GM18867 (cell line): ENCODE results near the gene EPN2.

Experiments
- ATAC-seq: cut with Tn5 transposase; IDR thresholded peaks from one replicate; pipeline ENCODE4 v1.9.1; 2021; ENCODE audit warnings: mild to moderate bottlenecking, moderate library complexity; ENCODE audit not compliant: unreplicated experiment

Gene EPN2

DNA sequence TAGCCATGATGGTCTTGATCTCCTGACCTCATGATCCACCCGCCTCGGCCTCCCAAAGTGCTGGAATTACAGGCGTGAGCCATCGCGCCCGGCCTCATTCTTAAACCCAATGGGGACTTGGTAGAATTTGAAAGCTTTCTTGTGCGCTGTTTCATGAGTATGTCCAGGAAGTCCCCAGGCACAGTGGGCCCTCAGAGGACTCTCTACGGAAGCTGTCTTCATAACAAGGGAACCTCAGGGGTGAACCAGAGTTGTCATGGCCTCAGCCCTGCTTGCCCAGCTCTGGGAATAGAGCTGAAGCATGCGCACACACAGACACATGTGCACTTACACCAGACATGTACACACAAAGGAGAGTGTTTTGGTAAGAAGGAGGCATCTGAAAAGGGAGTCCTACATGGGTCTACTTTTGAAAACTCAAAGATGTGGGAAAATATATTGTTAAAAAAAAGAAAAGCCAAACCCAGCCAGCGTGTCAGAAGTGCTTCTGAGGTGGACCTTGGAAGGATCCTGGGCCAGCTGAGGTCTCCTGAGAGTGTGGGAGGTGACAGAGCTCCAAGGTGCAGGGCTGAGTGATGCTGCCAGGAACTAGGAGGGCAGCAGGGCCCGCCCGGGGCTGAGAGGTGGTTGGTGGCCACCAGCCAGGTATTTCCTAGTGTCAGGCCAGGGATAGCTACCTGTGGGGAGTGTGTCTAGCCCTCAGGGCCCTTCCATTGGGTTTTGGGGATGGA lies 54.6 kb downstream of the EPN2 start:
- ATAC-seq: no peak

DNA sequence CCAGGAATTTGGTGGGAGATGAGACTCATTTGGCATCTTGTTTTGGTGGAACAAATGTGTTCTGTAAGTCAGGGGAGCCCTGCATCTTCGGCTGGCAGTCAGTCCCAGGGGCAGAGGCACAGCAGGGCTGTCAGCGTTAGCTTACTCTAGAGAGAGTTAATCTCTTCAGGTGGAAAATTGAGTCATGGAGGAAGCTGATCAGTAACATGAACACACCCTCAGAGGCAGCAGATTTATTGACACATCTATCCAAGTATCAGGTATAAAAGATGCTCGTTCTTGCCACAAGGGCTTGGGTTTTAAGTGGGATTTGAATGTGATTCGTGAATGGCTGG lies 55.2 kb downstream of the EPN2 start:
- no peak for ATAC-seq

- no peak for ATAC-seq
These were observed 57.3 kb downstream of the EPN2 start for GRCh38 chr17:19294443-19294842.

GRCh38 chr17:19295473-19296135 lies 58.4 kb downstream of the EPN2 start:
- ATAC-seq: no peak

- ATAC-seq: no peak
These were observed 59.9 kb downstream of the EPN2 start for GRCh38 chr17:19296786-19297778.

DNA sequence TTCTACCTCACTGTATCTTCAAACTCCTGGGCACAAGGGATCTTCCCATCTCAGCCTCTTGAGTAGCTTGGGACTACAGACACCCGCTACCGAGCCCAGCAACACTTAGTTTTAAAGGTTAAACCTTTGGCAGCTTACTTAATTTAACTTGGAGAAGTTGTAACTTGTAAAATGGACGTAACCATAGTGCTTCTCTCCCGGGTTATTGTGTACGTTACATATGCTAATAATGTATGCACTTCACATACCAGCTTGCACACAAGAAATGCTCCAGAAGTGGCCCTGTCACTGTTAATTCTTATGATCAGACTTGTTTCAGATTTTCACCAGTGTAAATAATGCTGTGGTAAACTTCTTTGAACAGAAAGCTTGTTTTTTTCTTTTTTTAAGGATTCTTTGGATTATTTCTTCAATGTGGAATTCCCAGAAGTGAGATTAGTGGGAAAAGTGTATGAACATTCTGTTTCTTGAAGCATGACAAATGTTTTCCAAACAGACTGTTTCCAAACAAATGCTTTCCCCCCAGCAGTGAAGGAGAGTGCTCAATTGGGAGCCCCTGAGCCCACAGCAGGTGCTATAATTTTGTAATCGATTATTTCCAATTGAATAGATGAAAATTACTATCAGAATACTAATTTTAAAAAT lies 61.5 kb downstream of the EPN2 start:
- no peak for ATAC-seq

DNA sequence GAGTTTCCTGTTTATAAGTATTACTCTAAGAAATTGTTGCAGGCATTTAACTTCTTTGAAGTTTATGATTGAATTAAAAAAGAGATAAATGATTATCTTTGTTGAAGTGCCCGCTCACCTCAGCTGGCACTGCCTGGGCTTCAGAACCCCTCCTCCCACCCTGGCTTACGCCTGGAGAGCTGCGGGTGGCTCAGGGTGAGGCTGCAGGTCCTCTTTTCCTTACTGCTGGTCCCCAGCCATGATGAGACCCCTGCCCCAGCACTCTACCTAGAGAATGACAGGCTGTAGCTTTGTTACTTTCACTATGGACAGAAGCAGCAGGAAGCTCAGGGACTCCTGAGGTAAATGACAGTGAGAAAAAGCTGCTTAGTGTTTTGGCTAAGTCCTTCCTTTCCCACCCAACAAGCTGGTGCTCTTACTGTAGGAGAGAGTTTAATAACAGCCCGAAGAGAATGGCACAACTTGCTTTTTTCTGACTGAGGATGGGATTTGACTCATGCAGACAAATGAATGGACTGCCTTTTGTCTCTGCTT lies 62.1 kb downstream of the EPN2 start:
- no peak for ATAC-seq

DNA sequence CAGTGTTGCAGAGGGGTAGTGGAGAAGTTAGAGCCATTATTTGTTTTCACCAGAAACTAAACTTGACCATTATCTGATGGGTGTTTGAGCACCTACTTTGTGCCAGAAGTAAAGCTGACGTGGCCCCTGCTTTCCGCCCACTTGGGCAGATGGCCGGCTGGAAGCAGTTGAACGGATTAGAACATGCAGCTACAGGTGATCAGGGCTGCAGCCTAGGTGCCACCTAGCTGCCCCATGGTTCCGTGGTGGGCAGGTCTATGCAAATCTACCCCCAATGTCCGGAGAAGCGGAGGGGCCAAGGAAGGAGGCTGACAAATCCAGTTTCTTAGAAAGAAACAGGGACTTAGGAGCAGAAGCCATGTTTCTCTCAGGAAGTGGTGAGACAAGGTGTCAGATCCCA lies 62.7 kb downstream of the EPN2 start:
- no peak for ATAC-seq

DNA sequence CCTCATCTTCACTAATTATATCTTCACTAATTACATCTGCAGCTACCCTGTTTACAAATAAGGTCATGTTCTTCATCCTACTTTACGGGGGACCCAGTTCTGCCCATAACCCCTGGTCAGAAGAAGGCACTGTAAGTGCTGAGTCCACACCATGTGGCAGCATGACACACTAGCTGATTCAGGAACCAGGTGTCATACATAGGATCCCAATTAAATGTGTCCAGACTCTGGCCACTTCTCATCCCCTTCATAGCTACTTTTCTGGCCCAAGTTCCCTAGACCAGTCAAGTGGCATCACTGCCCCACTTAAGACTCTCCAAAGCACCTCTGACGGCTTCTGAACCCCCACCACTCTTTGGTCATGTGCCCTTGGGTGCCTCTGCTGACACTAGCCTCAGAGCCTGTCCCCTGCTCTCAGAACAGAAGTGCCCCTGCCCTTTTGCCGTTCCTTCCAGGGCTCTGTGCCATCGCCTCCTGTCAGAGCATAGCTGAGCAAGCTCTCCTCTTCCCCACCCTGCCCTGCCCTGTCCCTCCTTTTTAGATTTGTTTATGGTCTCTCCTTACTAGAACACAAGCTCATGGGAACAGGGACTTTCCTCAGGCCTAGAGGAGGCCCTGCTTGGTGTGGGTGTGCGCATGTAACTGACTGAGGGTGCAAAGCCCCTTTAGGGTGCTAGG lies 64.2 kb downstream of the EPN2 start:
- no peak for ATAC-seq

- no peak for ATAC-seq
These were observed 64.8 kb downstream of the EPN2 start for GRCh38 chr17:19301973-19302372.

DNA sequence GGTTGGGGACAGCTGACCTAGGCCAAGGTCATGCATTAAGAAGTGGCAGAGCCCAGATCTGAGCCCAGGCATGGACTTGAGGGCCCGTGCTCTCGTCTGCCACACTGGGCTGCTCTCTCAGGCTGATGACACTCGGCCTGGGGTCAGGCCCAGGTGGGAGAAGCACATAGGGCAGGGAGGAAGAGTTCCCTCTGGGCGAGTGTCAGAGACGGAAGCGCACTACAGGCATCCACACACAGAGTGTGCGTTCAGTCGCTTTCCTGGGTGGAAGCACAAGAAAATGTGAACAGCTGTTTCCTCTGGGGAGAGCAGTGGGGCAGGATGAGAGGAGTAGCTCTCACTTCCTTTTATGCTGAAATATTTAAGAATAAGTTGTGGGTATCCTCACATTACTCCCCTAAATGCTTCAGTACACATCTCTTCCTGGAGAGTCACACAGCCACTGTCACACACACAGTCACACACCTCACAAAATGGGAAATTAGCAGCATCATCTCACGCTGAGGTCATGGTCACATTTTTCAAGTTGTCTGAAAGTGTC lies 65.7 kb downstream of the EPN2 start:
- ATAC-seq: no peak

DNA sequence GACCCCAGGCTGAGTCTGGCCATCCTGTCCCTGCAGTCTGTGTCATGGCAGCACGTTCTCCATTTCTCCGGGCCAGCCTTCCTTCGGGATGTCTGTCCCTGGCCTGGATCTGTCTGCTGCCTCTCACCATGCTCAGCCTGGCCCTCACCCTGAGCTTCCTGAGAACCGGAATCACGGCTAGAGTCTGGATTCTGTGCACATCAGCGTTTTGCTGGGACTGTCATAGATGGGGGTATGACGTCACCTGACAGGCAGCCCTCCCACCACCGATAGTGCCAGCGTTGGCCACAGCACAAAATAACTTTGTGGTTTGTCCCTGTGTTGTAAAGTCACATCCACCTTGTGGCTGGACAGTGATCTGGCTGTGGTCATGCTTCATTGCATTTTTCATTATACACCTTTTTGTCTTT lies 66.2 kb downstream of the EPN2 start:
- no peak for ATAC-seq

DNA sequence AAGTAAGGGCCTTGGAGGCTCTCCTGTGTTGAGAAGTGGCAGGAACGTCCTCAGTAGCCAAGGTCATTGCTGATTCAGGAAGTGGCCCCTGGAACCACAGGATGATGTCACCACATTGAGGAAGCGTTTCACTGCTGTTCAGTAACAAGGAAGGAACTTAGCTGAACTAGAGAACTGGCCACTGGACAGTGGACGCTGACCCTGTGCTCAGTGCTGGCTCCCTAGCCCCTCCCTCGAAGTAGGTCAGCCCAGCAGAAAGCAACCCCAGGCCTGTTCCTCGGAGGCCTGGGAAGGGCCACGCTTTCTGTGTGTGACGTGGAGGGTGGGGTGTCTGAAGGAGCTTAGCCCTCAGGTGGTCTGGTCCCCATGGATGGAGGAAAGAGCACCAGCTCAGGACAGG lies 67.0 kb downstream of the EPN2 start:
- no peak for ATAC-seq

- ATAC-seq: no peak
These were observed 67.6 kb downstream of the EPN2 start for GRCh38 chr17:19304751-19305150.

DNA sequence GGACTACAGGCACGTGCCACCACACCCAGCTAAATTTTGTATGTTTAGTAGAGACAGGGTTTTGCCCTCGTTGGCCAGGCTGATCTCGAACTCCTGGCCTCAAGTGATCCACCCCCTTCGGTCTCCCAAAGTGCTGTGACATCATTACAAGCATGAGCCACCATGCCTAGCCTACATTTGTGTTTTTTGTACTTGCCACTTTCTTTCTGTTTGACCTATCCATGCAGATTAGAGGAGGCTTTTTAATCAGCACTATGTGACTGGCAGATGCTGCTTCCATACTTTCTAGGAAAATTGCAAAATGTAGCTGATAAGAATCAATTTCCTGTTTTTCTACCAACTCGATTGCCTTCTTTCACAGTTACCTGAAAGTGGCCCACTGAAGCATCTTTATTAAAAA lies 68.1 kb downstream of the EPN2 start:
- no peak for ATAC-seq

- ATAC-seq: no peak
These were observed 68.6 kb downstream of the EPN2 start for GRCh38 chr17:19305761-19306159.

DNA sequence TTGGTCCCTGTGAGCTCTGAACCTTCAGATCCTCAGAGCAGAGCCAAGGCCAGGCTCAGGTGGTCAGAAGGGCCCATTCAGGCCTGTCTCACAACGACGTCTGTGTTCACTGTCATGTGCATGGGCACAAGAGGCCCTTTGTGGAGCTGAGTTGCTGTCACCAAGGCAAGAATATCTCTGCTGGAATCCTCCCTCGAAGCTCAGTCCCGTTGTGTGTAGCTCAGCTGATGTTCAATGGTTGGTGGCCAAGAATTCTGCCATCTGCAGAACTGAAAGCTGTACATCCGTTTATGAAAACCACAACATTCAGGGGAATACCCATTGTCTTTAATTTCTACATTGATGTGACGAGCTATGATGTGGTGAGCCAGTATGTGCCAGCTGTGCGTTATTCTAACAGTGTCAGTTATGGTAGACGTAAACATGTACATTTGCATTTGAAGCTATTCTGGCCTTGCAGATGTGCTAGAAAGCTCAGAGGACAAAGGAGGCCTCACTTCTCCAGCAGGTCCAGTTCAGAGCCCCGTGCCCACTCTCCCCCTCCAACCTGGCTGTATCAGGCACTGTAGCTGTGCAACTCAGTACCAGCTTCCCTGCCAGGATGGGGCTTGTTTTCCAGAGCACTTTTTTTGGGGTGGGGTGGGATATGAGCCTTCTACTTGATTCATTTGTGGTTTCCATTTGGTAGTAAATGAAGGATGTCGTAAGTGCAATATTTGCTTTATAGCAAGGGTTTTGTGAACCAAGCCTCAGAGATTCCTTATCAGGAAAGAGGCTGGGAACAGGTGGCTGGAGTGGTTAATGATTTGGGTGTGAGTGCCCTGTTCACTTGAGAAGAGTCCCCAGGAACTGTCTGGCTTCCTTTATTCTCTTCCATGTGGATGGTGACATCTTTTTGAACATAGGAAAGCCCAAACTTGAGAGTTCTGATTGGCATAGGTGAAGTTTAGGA lies 69.3 kb downstream of the EPN2 start:
- ATAC-seq: peak; percentile 86

DNA sequence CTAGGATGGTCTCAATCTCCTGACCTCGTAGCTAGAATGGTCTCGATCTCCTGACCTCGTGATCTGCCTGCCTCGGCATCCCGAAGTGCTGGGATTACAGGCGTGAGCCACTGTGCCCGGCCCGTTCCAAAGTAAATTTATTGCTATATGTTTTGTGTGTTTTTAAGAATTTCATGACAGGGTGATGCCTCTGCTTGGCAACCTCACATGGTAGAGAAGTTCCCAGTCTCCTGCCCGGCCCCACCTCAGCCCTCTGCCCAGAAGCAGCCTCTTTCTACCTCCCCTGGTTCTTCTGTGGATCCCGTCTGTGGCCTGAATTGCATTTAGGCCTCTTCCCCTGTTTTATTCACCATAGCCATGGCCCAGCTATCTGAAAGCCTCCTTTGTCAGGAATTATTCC lies 70.4 kb downstream of the EPN2 start:
- no peak for ATAC-seq

DNA sequence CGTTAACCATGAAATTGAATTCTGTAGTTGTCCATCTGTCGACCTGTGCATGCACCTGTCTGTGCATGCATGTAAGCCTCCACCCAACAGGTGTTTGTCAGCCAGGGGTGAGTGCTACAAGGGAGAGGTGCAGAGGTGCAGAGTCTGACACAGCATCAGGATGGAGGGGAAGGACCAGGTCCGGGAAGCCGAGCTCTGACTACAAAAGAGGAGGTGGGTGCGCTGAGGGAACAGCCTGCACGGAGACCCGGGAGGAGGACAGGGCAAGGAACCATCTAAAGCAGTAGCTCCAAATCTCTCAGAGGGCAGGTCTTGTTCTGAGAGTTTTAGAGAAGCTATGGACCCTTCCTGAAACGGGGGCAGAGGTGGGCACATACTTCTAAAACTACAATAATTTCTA lies 71.2 kb downstream of the EPN2 start:
- ATAC-seq: no peak
